T1000 (cell line): Measurements from ENCODE around the gene LIN52.

Experiments
- DNase-seq: peaks from one replicate; lab custom pipeline; 2025; ENCODE audit warnings: mixed read lengths; lab: John Stamatoyannopoulos, UW

The LIN52 gene

DNA sequence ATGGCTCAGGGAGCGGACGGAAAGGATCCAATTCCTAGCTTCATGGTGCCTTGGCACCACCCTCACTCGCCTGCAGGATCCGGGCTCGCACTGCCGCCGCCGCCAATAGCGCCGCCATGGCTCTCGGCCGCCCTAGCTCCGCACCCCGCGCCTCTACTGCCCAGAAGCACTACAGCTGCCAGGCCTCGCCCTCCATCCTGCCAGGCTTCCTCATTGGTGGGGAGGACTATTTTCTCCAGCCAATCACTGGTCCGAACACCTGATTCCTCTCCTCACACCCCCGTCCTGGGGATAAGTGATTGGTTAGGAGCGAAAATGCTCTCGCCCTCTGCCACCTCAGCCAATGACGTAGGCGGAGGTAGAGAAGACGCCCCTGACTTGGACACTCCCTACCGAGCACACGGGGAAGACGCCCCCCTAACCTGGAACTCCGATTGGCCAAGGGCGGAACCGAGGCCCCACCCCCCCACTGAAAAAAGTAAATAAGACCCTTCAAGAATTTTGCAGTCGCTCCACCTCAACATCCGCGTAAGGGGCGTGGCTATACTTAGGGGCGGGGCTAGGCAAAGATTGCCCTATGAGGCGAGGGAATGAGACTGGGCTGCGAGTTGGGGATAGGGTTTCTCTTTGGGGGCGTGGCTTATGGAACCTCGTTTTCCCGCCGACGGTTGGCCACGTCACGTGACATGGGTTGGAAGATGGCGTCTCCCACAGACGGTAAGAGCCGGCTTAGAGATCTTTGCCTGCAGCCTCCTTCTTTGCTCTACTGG lies at the start of gene LIN52, which contains the start of gene ALDH6A1:
Gene LIN52, plus strand, starts transcription at position 680 of the 770 bp plus-strand sequence. Its CDS starts 19 bp downstream, at position 699.
Gene ALDH6A1, minus strand, starts transcription at position 177 of the 770 bp plus-strand sequence. Its CDS starts 59 bp downstream, at position 118.
- peak; percentile 99 for DNase-seq

GRCh38 chr14:74035556-74035955 lies 49.2 kb upstream of the LIN52 start:
- DNase-seq, result no peak

DNA sequence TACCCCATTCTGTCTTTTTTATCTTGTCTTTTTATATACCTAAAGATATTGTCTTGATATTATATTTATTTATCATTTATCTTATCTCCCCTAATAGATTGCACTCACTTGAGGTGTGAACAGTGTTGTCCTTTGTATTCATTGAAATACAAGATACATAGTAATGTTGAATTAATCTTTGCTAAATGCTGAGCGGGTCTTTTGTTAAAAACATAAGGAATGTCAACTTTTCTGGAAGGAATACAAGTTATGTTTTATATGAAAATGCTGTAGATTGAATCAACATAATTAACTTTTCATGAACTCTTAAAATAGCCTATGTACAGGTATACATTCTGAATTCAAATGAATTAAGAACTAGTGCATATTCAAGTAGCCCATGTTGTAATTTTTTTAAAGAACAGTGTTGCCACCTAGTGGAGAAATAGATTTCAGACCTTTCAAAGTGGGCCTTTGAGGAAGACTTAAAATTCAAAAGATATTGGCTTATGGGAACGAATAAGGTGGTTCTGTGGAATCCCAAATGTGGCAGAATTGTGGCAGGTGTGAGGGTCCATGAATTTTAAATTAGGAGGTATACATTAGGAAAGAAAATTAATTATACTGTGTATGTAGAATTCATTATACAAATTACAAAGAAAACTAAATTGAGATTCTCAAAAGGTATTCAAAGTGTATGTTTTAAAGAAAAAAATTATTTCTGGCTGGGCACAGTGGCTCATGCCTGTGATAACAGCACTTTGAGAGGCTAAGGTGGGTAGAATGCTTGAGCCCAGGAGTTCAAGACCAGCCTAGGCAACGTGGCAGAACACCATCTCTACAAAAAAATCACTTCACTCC lies 46.5 kb upstream of the LIN52 start:
- peak; percentile 8 for DNase-seq

DNA sequence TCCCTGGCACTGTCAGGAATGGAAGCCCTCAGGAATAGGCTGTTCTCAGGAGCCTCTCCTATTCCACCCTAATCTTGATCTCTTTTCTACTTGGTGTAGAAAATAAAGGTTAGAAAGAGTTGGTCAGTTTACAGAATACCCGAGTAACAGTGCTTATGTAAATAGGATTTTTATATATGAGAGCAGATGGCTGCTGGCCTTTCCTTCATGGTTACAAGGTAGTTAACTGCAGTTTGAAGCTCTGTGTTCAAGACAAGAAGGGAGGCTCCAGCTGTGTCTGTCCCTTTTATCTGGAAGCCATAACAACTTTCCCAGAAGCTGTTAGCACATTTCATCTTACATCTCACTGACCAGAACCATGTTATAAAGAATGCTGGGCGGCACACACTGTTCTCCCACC lies 42.5 kb upstream of the LIN52 start:
- DNase-seq, result no peak

GRCh38 chr14:74045522-74045921 lies 39.2 kb upstream of the LIN52 start:
- no peak for DNase-seq

DNA sequence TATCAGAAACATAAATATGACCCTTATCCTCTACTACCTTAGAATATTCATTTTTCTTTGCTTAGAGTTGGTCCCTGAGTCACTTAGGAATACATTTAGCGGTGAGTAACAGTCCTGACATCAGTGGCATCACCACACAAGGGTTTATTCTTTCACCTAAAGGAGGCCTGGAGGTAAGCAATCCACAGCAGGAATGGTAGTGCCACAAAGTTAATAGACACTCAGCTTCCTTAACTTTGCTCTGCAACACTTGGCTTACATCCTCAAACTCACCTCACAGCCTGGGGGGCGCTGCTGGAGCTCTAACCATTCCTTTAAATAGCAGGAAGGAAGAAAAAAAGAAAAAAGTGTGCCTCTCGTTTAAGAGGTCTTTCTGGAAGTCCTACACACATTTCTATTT lies 36.5 kb upstream of the LIN52 start:
- no peak for DNase-seq

- no peak for DNase-seq
Observed at GRCh38 chr14:74049876-74050495, 34.8 kb upstream of the LIN52 start.

GRCh38 chr14:74062809-74063150 lies 22.0 kb upstream of the LIN52 start:
- no peak for DNase-seq

DNA sequence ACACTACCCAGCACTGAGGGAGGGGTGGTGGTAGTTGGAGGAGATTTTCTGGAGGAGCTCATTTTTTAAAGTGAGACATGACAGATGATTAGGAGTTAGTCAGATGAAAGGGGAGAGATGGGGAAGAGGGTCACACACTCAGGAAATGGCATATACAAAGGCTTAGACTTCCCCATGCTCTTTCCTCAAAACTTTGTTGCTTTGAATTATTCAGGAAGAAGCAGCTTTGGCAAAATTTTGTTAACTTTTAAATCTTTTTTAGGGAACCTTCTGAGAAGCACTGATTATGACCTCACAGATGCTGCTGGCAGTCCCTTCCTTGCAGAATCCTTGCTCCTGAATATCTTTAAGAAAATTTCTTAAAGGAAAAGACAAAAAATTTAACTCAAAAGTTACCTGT lies 20.3 kb upstream of the LIN52 start:
- no peak for DNase-seq

DNA sequence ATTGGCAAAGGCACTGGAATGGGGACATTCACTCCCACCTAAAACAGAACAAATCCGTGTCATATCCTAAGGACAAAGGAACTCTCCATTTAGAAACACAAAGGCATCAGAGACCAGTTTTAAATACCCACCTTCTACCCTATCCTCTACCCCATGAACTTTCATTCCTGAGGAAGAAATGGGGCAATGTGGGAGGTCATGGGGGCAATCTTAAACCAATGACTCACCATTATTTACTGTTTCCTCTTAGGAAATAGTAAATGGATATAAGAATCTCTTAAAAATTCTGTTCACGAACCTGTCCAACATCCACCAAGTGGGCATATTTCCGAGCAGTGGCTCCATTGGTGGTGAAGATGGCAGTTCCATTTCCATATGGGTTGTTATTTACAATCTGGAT lies 19.9 kb upstream of the LIN52 start:
- no peak for DNase-seq

- DNase-seq, result no peak
Observed at GRCh38 chr14:74065746-74066575, 18.8 kb upstream of the LIN52 start.

- DNase-seq, result no peak
Observed at GRCh38 chr14:74077401-74077800, 7.4 kb upstream of the LIN52 start.

DNA sequence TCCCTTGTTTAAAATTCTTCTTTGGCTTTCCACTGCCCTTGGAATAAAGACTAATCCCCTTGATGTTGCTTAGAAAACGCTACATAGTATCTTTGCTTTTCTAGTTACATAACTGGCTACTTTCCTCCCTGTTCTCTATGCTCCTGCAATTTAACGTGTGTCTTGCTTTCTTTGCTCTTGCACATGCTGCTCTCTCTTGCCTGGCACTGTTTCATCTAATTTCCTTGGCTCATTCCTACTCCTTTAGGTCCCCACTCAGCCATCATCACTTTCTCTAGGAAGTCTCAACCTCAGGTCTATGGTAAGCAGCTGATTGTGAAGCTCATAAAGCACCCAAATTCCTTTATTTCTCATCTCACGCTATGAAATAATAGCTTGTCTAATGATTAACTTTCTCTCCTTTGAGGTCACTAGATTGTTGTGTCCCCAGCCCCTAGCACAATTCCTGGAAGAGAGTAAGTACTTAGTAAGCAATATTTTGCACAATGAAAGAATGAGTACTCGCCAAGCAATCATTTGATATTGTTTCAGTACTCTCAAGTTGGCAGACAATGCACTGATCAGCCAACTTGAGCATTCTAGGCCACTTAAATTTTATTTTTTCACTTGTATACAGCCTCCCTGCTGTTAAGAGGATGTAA lies 3.8 kb upstream of the LIN52 start:
- DNase-seq, result no peak

DNA sequence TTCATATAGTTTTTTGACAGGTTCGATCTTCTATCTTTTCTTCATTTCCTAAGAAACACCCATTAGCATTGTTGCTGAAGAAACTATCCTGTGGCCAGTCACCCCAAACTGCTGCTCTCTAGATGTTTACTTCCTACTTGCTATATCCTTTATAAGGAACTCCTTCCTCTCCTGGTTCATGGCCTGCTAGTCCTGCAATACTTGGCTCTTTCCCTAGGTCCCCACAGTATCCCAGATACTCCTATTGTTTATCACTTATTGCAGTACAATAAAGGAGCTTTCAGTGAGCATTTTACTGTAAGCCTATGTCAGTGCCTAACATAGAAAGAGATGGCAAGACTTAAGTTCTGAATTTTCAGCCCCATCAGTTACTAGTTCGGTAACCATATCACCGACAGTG lies 3.3 kb upstream of the LIN52 start:
- DNase-seq, result no peak

- DNase-seq, result no peak
Observed at GRCh38 chr14:74083161-74083560, 1.6 kb upstream of the LIN52 start.

- no peak for DNase-seq
Observed at GRCh38 chr14:74083784-74084276, 926 bp upstream of the LIN52 start.

- DNase-seq, result no peak
Observed at GRCh38 chr14:74085047-74085637, 386 bp downstream of the LIN52 start.

GRCh38 chr14:74085828-74086227 lies 1.1 kb downstream of the LIN52 start:
- no peak for DNase-seq

- no peak for DNase-seq
Observed at GRCh38 chr14:74089251-74090020, 4.7 kb downstream of the LIN52 start.

DNA sequence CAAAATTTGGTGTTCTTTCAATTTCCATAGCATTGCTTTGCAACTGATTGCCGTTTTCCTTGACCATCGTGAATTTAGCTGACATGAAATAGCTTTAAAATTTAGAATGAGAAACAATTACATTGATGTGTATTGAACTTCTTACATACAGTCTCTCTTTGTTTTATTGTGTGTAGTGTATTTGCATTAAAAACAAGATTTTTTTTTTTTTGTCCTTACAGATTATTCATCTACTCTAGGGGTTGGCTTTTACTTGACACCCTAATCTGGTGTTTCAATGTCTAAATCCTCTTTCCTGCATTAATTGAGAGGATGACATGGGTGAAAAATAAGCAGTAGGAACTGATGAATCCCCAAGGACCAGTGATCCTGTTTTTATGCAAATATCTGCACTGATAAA lies 20.6 kb downstream of the LIN52 start:
- no peak for DNase-seq
